Nephron (organoid): ENCODE results near the gene BEST1.
"Not testable (repeated sequence)": the region's sequence is repeated elsewhere in the genome, so short reads cannot be mapped to it uniquely, and the experiment has no call there.

Experiments
- H3K27ac Mint-ChIP-seq, 3 experiments: 2 replicates each; pipeline ENCODE4 v1.8.0; 2020; ENCODE audit warnings: mixed read lengths in 3 of 3, mild to moderate bottlenecking in 2 of 3, moderate library complexity in 1 of 3
- H3K27me3 Mint-ChIP-seq: 2 replicates; pipeline ENCODE4 v1.8.0; 2021; ENCODE audit warnings: low read depth, mild to moderate bottlenecking, moderate library complexity, mixed read lengths
- H3K36me3 Mint-ChIP-seq: 2 replicates; pipeline ENCODE4 v1.8.0; 2020; ENCODE audit warnings: low read depth, mixed read lengths
- H3K4me1 Mint-ChIP-seq: 2 replicates; pipeline ENCODE4 v1.8.0; 2020; ENCODE audit warnings: mixed read lengths
- H3K4me3 Mint-ChIP-seq, 3 experiments: 2 replicates each; pipeline ENCODE4 v1.8.0; 2020; ENCODE audit warnings: mild to moderate bottlenecking in 3 of 3, mixed read lengths in 3 of 3, moderate library complexity in 2 of 3
- H3K9me3 Mint-ChIP-seq: 2 replicates; pipeline ENCODE4 v1.8.0; 2020; ENCODE audit warnings: mixed read lengths
- TF ChIP-seq, protein P1 (sequence below), 3 experiments: fragments of 200-600 bp; sonication (generic); IDR thresholded peaks; one replicate each; pipeline ENCODE4 v1.5.0; 2021; ENCODE audit warnings: antibody characterized with exemption in 3 of 3; ENCODE audit not compliant: unreplicated experiment in 3 of 3

The BEST1 gene

DNA sequence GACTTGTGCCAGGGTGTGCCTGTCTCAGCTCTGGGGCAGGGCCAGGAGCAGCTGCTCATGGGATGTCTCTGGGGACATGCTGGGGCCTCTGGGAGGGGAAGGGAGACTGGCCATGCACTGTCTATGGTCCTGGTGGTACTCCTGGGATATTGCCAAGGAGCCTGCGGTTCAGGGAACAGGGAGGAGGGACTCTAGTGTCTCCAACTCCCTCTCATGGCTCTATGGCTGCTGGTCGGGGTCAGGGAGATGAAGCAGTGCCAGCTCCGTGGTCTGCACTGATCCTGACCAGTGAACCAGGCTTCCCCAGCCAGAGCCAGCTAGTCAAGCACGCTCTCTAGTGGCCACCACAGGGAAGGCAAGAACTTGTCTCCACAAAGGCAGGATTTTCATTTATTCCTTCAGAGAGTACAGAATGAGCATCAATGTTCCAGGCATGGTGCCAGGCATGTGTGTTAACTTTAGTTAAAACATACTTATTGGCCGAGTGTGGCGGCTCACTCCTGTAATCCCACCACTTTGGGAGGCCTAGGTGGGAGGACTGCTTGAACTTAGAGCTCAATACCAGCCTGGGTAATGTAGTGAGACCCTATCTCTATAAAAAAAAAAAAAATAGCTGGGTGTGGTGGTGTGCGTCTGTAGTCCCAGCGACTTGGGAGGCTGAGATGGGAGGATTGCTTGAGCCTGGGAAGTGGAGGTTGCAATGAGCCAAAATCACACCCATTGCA lies 2.5 kb upstream of the BEST1 start:
- Mint-ChIP-seq H3K9me3 (no peaks in the 10 kb centered on the region), H3K27ac (peak overlapping the region; percentile 53 to 83 (median 74)), H3K4me3 (no peak overlapping the region), H3K4me1 (peaks cover 23% of the 10 kb centered on the region), H3K27me3 (no peaks in the 10 kb centered on the region), H3K36me3 (no peaks in the 10 kb centered on the region)
- TF ChIP-seq, protein P1, sequence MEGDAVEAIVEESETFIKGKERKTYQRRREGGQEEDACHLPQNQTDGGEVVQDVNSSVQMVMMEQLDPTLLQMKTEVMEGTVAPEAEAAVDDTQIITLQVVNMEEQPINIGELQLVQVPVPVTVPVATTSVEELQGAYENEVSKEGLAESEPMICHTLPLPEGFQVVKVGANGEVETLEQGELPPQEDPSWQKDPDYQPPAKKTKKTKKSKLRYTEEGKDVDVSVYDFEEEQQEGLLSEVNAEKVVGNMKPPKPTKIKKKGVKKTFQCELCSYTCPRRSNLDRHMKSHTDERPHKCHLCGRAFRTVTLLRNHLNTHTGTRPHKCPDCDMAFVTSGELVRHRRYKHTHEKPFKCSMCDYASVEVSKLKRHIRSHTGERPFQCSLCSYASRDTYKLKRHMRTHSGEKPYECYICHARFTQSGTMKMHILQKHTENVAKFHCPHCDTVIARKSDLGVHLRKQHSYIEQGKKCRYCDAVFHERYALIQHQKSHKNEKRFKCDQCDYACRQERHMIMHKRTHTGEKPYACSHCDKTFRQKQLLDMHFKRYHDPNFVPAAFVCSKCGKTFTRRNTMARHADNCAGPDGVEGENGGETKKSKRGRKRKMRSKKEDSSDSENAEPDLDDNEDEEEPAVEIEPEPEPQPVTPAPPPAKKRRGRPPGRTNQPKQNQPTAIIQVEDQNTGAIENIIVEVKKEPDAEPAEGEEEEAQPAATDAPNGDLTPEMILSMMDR (IDR thresholded peaks at IDR 0.05; ENCODE audit: unreplicated experiment in 3 of 3), result peak; percentile 91 to 96 (median 93)

DNA sequence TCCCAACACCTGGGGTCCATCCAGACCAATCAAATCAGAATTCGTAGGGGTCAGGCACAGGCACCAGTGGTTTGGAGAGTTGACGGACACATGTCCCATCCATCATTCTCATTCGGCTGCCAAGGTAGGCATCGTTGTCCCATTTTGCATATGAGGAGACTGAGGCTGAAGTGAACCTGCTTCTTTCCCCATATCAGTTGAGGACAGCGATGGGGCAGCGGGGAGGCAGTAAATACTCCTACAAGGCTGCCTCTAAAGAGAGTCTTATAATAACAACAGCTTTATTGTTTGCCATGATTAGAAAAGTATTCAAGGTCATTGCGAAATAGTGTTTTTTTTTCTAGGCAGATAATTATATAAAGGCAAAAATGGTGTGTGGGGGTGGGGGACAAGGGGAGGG lies 1.6 kb upstream of the BEST1 start:
- TF ChIP-seq, protein P1 (IDR thresholded peaks at IDR 0.05; ENCODE audit: unreplicated experiment in 3 of 3), result no peak
- Mint-ChIP-seq H3K27me3 (no peaks in the 10 kb centered on the region), H3K36me3 (no peaks in the 10 kb centered on the region), H3K4me3 (no peak overlapping the region), H3K4me1 (peaks cover 23% of the 10 kb centered on the region), H3K27ac (peak overlapping the region in 1 of 3 experiments; percentile 53), H3K9me3 (no peaks in the 10 kb centered on the region)

DNA sequence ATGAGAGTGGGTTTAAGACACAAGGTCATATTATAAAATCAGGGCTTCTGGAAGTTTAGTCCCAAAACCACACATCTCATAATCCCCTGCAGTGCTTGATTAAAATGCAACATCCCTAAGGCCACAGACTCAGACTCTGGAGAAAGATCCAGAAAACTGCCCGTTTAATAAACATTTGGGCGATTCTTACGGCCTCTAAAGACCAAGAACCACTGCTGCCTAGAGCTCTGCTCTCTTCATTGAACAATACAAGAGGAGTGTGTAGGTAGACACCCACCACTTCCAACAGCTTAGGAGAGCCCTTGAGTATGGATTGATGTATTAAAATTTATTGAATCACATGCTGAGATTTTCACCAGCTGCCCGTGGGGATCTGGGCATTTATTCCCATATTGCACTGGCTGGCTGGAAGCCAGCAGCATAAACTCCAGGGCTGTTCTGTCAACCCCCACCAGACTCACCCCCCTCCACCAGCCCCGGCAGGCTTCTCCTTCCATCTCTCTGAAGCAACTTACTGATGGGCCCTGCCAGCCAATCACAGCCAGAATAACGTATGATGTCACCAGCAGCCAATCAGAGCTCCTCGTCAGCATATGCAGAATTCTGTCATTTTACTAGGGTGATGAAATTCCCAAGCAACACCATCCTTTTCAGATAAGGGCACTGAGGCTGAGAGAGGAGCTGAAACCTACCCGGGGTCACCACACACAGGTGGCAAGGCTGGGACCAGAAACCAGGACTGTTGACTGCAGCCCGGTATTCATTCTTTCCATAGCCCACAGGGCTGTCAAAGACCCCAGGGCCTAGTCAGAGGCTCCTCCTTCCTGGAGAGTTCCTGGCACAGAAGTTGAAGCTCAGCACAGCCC lies 749 bp upstream of the BEST1 start:
- Mint-ChIP-seq H3K4me1 (peaks cover 23% of the 10 kb centered on the region), H3K27me3 (peaks cover 1% of the 10 kb centered on the region), H3K36me3 (no peaks in the 10 kb centered on the region), H3K9me3 (no peaks in the 10 kb centered on the region), H3K27ac (peak overlapping the region; percentile 31 to 53 (median 40)), H3K4me3 (no peak overlapping the region)
- TF ChIP-seq, protein P1 (IDR thresholded peaks at IDR 0.05; ENCODE audit: unreplicated experiment in 3 of 3), result no peak

DNA sequence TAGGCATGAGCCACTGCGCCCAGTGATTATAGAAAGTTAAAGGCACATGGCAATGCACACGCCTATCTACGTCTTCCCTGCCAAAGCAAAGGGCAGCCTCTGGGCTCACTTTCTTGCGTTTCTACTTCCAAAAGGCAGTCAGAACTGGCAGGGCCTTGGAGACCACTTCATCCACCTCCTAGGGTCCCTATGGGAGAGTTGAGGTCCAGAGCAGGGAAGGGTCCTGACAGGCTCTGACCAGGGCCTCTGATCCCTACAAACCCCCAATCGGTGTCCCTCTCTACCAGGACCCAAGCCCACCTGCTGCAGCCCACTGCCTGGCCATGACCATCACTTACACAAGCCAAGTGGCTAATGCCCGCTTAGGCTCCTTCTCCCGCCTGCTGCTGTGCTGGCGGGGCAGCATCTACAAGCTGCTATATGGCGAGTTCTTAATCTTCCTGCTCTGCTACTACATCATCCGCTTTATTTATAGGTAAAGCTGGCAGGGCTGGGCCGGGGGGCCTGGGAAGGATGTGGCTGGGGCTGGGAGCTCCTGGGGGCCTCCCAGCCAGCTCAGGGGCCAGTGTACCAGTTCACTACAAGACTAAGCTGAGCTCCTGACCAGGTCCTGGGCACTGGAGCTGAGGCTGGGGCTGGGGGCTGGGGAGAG lies 1.5 kb downstream of the BEST1 start:
- Mint-ChIP-seq H3K9me3 (no peaks in the 10 kb centered on the region), H3K27ac (no peak overlapping the region), H3K4me1 (peaks cover 23% of the 10 kb centered on the region), H3K4me3 (no peak overlapping the region), H3K36me3 (no peaks in the 10 kb centered on the region), H3K27me3 (peaks cover 12% of the 10 kb centered on the region)
- TF ChIP-seq, protein P1 (IDR thresholded peaks at IDR 0.05; ENCODE audit: unreplicated experiment in 3 of 3), result no peak

DNA sequence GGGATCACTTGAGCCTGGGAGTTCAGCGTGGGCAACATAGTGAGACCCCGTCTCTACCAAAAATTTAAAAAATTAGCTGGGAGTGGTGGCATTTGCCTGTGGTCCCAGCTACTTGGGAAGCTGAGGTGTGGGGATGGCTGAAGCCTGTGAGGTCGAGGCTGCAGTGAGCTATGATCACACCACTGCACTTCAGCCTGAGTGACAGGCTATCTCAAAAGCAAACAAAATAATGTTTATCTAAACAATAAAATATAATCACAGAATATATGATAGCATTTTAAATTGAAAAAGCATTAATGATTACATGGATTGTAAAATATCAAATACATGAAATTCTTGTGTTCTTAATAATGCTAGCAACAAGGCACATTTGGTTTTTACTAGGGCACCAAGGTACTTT lies 2.7 kb downstream of the BEST1 start:
- TF ChIP-seq, protein P1 (IDR thresholded peaks at IDR 0.05; ENCODE audit: unreplicated experiment in 3 of 3), result no peak
- H3K4me1 Mint-ChIP-seq, result peaks cover 11% of the 10 kb centered on the region
- H3K9me3 Mint-ChIP-seq, result no peaks in the 10 kb centered on the region
- H3K36me3 Mint-ChIP-seq, result peaks cover under 1% of the 10 kb centered on the region
- H3K27ac Mint-ChIP-seq, result no peak overlapping the region
- peaks cover 12% of the 10 kb centered on the region for H3K27me3 Mint-ChIP-seq
- no peak overlapping the region for H3K4me3 Mint-ChIP-seq

DNA sequence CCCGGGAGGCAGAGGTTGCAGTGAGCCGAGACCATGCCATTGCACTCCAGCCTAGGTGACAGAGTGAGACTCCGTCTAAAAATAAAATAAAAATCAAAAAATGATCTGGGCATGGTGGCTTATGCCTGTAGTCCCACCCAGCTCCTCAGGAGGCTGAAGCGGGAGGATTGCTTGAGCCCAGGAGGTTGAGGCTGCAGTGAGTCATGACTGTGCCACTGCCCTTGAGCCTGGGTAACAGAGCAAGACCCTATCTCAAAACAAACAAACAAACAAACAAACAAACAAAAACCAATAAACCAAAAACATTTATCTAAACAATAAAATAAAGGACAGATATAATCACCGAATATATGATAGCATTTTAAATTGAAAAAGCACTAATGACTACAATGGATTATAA lies 3.5 kb downstream of the BEST1 start:
- H3K4me3 Mint-ChIP-seq, result peak overlapping the region in 1 of 3 experiments; percentile 46
- H3K9me3 Mint-ChIP-seq, H3K36me3 Mint-ChIP-seq: not testable (repeated sequence)
- peaks cover 12% of the 10 kb centered on the region for H3K27me3 Mint-ChIP-seq
- H3K4me1 Mint-ChIP-seq, result peaks cover 10% of the 10 kb centered on the region
- H3K27ac Mint-ChIP-seq, result peak overlapping the region in 2 of 3 experiments; percentile 65 to 76
